A549 treated with AZD2906 at 1 μM for 4 hours (cell line): ENCODE measurements around the gene SFRP5. TPM values are rescaled to one million over a fixed set of nuclear protein-coding genes. Genes with fewer than 3 reads are reported as not detected.

Source experiments
- total RNA-seq: library from RNA; stranded (reverse); fragments of 200-300 nt; extraction: Qiagen RNA extraction; gene quantifications from 5 replicates; pipeline ENCODE4 v1.2.3, GENCODE V29; 2022

The SFRP5 gene, protein sequence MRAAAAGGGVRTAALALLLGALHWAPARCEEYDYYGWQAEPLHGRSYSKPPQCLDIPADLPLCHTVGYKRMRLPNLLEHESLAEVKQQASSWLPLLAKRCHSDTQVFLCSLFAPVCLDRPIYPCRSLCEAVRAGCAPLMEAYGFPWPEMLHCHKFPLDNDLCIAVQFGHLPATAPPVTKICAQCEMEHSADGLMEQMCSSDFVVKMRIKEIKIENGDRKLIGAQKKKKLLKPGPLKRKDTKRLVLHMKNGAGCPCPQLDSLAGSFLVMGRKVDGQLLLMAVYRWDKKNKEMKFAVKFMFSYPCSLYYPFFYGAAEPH
- 2.5 to 3.7 TPM (median 3.2 TPM) in 5 replicates for total RNA-seq

DNA sequence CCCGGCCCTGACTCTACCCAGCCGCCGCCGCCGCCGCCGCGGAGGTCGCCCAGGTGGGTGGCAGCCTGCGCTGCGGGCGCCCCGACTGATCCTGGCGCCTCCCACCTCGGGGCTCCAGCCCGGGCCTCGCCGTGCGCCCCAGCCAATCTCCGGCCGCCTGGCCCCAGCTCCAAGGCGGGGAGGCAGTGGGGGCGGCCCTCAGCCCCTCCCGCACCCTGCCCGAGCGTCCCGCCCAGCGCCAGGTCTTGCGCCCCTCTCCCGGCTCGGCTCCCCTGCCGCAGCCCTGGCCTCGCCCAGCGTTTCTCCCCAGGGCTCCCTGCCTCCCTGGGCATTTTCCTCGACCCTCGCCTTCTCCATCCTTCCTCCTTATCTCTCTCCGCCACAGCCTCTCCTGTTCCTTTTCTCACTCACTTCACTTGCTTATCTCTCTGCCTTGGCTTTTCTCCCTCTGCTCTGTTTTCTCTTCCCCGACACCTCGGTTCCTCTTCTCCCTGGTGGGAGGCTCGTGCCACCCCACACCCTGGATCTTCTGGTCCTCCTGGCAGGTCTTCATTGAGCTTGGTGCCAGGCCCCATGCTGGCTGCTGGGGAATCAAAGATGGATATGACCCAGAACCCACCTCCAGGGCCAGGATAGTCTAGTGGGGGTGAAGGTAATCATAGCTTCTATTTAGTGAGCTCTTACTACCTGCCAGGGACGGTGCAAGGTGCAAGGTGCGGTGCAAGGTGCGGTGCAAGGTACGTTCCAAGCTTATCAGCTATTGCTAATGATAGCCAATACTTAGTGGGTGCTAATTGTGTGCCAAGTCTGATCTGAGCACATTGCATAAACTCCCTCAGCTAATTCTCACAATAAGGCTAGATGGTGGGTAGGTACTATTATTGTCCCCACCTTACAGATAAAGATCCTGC lies at the start of gene SFRP5:
Gene SFRP5, minus strand, starts transcription at position 87 of the 911 bp plus-strand sequence. CDS start 166 bp downstream, outside the sequence.

DNA sequence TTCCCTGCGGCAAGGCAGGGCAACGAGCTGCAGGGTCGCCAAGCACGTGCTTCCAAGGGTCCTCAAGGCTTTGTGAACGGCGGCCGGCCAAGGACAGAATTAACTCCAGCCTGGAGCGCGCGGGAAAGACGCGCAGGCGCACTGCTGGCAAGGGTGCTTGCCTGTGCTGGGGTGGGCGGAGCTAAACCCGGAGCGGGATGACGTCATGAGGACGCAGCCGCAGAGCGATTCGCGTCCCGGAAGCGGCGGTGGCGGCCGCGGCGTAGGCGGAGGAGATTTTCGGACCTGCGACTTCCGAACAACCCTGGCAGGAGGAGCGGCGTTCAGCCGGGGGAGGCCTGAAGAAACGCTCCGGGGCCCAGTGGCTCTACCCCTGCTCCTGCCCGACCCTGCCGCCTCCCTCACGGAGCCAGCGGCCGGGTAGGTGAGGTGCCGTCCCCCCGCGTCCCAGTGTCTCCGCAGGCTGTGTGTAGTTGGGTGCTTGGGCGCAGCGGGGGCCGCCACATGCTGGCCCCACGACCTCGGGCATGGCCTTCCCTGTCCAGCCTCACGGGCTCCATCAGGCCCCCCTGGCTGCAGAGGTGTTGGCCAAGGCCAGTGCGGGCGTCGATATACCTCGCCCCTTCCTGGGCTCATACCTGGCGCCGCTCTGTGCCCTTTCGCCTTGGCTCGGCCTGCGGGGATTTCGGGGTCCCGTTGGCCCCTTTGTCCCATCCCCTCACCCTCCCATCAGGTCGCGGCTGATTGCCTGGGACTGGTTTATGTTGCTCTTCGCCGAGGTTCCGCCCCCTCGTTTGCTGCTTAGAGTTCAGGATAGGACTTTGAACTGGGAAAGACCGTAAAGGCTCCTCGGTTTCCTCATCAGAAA lies 34.7 kb downstream of the SFRP5 start, which contains the start of gene ZFYVE27:
Gene ZFYVE27, plus strand, starts transcription at position 227 of the 868 bp plus-strand sequence. CDS start 1,350 bp downstream, outside the sequence.

Other genes with a start within 250 kb of the SFRP5 start
- gene ANKRD2, start 199.2 kb downstream of the SFRP5 start, total RNA-seq, result 5.1 to 8.8 TPM (median 7.1 TPM) in 5 replicates
- gene HOGA1, start 187.6 kb downstream of the SFRP5 start, total RNA-seq, result 2.7 to 3.4 TPM (median 2.9 TPM) in 5 replicates
- 0.08 to 0.17 TPM (median 0.09 TPM) in 5 replicates for gene C10orf62, start 182.3 kb downstream of the SFRP5 start, total RNA-seq
- gene MORN4, start 138.5 kb downstream of the SFRP5 start, total RNA-seq, result 6.6 to 8.0 TPM (median 7.5 TPM) in 5 replicates
- 20.7 to 24.1 TPM (median 22.4 TPM) in 5 replicates for gene PI4K2A, start 131.3 kb downstream of the SFRP5 start, total RNA-seq
- 80.8 to 129 TPM (median 112 TPM) in 5 replicates for gene AVPI1, start 84.8 kb downstream of the SFRP5 start, total RNA-seq
- gene MARVELD1, start 58.3 kb downstream of the SFRP5 start, total RNA-seq, result 43.7 to 55.5 TPM (median 52.2 TPM) in 5 replicates
- 18.6 to 23.2 TPM (median 22.0 TPM) in 5 replicates for gene ZFYVE27, start 34.9 kb downstream of the SFRP5 start, total RNA-seq
- 3.4 to 4.0 TPM (median 3.8 TPM) in 5 replicates for gene GOLGA7B, start 77.8 kb upstream of the SFRP5 start, total RNA-seq